Epithelial cell of umbilical artery (primary cell): Measurements from ENCODE around the gene FGD4. TPM values are rescaled to one million over a fixed set of nuclear protein-coding genes. Genes with fewer than 3 reads are reported as not detected.

Source experiments
- total RNA-seq: library from RNA; depleted of rRNA; stranded (reverse); fragments of >200 nt; gene quantifications from 2 replicates; pipeline ENCODE4 v1.2.3, GENCODE V29; 2014

The FGD4 gene
- total RNA-seq = 13.0 and 27.4 TPM in 2 replicates

DNA sequence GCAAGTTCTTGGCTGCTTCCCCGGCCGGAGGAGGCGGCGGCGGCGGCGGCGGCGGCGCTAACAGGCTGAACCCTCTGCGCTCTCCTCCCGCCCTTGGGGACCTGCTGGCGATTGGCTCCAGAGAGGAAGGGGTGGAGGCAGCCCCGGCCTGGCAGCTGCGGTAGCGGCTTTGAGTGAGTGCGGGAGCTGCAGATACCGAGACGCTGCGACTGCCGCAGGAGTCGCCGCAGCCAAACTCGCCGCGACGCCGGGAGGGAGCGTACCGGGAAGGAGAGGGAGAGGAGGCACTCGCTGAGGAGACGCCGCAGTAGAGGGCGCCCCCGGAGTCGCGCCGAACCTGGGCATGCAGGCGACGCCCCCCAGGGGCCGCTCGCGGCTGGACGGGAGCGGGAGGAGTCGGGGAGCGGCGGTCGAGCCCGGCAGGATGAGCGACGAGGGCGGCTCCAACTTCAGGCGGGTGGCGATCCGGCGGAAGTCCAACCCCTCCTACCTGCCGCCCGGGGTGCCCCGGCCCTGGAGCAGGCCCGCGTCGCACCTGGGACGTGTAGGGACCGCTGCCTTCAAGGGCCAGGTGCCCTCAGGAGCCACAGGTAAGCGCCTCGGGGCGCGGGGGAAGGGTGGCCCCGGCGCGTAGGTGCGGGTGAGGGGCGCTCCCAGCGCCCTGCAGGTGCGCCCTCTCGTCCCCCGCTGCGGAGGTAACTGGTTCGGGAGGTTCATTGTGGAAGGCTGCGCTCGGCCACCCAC, at the start of gene FGD4:
FGD4 (plus strand) TSS at position 189 of the 744 bp plus-strand sequence.

DNA sequence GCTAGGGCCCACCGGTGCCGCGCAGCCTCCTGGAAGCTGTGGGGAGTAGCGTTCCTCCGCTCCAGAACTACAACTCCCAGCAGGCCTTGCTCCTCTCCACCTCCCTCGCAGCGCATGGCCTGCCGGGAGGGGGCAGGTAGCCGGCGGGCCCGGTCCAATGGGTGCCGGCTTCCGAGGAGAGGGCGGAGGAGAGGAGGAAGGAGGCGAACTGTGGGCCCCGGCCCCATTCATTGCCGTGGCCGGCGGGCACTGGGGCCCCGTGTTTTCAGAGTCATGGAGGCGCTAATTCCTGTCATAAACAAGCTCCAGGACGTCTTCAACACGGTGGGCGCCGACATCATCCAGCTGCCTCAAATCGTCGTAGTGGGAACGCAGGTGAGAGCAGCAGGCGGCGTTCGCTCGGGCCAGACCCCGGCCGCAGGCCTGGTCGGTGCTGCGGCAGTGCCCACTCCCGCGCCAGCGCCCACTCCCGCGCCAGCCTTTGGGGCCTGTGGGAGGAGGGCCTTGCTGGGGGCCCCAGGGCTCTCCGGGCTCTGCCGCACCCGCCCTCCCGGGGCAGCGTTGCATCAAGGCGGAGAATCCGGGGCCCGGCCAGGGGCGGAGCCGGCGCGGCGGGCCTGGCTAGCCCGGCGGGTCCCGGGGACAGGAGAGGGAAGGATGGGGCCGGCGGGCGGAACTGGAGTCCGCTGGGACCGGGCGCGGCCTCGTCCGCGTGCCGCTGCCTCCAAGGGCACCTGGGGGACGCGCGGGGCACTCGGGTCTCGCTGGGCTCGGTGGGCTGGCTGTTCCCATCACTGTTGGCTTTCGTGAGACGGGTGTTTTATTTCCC, 279.9 kb downstream of the FGD4 start, which contains the start of gene DNM1L:
DNM1L (plus strand) TSS at position 211 of the 829 bp plus-strand sequence; CDS start at position 274, 63 bp downstream.

